Measurements from ENCODE around the gene HAS3. TPM values are rescaled to one million over a fixed set of nuclear protein-coding genes. Genes with fewer than 3 reads are reported as not detected.

HAS3 gene
- total RNA-seq, 1 experiment from 2014 or later: 140 TPM

DNA sequence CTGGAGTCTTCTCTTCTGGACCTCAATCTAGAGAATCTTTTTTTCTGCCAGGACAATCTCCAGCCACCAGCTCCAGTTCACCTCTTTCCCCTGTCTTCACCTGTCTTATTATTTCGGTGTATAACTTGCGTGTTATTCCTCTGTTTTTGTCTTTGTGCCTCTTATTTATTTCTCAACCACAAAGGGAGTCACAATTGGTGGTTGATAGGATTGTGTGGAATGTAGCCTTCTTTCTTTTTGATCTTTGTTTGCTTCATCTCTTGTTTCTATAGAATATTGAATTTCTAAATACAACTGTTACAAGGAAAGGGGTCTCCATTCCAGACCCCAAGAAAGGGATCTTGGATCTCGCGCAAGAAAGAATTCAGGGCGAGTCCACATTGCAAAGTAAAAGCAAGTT, 35.9 kb upstream of the HAS3 start:
- Histone ChIP-seq H3K9me3 (ENCODE audit: control insufficient read depth in 1 of 2, insufficient read depth in 1 of 2, low read depth in 1 of 2, low read length in 2 of 2) (no peaks in the 10 kb centered on the region), H2AFZ (ENCODE audit: low read depth, low read length, poor library complexity, severe bottlenecking) (no peak overlapping the region), H3K27ac (ENCODE audit: low read depth, low read length) (peak overlapping the region; percentile 80), H3K27me3 (ENCODE audit: insufficient read depth, low read length) (no peaks in the 10 kb centered on the region), H3K9me2 (ENCODE audit: insufficient read depth) (no peaks in the 10 kb centered on the region), H3K9ac (ENCODE audit: low read length) (peak overlapping the region; percentile 55), H3K4me2 (ENCODE audit: low read length) (peak overlapping the region; percentile 64), H3K4me3 (replicated peaks in 1 of 2; ENCODE audit: low read depth in 1 of 2, low read length in 2 of 2) (peak overlapping the region in 1 of 2 experiments; percentile 4; a peak in 2 of 4 replicates), H3K79me2 (ENCODE audit: insufficient read depth, low read length) (no peaks in the 10 kb centered on the region), H3K36me3 (ENCODE audit: control insufficient read depth in 1 of 2, insufficient read depth in 2 of 2, low read length in 2 of 2) (no peaks in the 10 kb centered on the region), H4K20me1 (ENCODE audit: insufficient read depth) (no peaks in the 10 kb centered on the region), H3K4me1 (ENCODE audit: control insufficient read depth in 1 of 2, insufficient read depth in 2 of 2, low read length in 2 of 2) (peaks cover 75 to 89% of the 10 kb centered on the region in 2 experiments)
- BruUV-seq (replicated peaks): no TSS peak
- ATAC-seq (peak; percentile 23), DNase-seq (ENCODE audit: low read depth, low spot score) (no peak)
- POLR2A ChIA-PET: interaction anchor here (0.9 kb wide), 1 partner anchor 76 kb away, joined by 3 read pairs; no protein-coding TSS in a partner anchor
- intact Hi-C loops (cut with micrococcal nuclease): loop anchor here (2.0 kb wide), 1 partner anchor 147 kb away; no protein-coding TSS in a partner anchor
- CTCF ChIA-PET: no interaction called here
- RAD21 ChIA-PET (ENCODE audit: low non-redundant PET in 1 of 2, low total read pairs in 2 of 2, uncharacterized antibody in 2 of 2, unreplicated experiment in 2 of 2): no interaction called here
- TF ChIP-seq SRF (IDR thresholded peaks at IDR 0.05; ENCODE audit: low read depth) (no peak), ZNF274 (IDR thresholded peaks at IDR 0.05; ENCODE audit: low read depth, low read length) (no peak), ZFX (IDR thresholded peaks at IDR 0.05) (no peak), EZH2 (IDR thresholded peaks at IDR 0.05) (no peak), SIN3A (IDR thresholded peaks at IDR 0.05; ENCODE audit: low read depth) (no peak), FOSL1 (IDR thresholded peaks at IDR 0.05; ENCODE audit: low read depth) (0 out of 2 replicates have a peak, but pooled peaks have one; percentile 6), POLR2AphosphoS5 (IDR thresholded peaks at IDR 0.05; ENCODE audit: low read depth, low read length) (no peak), CEBPB (IDR thresholded peaks at IDR 0.05; ENCODE audit: low read depth) (peak; percentile 68; the same call in 1 of the 2 replicates), EZH2phosphoT487 (IDR thresholded peaks at IDR 0.05; ENCODE audit: borderline replicate concordance) (no peak), TCF7L2 (IDR thresholded peaks at IDR 0.05; ENCODE audit: borderline replicate concordance, extremely low read depth, insufficient read depth, insufficient read length) (no peak), EGR1 (IDR thresholded peaks at IDR 0.05; ENCODE audit: low read depth) (no peak), ATF3 (IDR thresholded peaks at IDR 0.05) (no peak), RAD21 (IDR thresholded peaks at IDR 0.05; ENCODE audit: low read depth) (no peak), ZBTB33 (IDR thresholded peaks at IDR 0.05; ENCODE audit: extremely low read depth, insufficient replicate concordance, low read length) (no peak), SP1 (IDR thresholded peaks at IDR 0.05; ENCODE audit: low read depth) (peak; percentile 37; the same call in 1 of the 2 replicates), JUND (IDR thresholded peaks at IDR 0.05) (no peak)
- TF ChIP-seq, protein P1, sequence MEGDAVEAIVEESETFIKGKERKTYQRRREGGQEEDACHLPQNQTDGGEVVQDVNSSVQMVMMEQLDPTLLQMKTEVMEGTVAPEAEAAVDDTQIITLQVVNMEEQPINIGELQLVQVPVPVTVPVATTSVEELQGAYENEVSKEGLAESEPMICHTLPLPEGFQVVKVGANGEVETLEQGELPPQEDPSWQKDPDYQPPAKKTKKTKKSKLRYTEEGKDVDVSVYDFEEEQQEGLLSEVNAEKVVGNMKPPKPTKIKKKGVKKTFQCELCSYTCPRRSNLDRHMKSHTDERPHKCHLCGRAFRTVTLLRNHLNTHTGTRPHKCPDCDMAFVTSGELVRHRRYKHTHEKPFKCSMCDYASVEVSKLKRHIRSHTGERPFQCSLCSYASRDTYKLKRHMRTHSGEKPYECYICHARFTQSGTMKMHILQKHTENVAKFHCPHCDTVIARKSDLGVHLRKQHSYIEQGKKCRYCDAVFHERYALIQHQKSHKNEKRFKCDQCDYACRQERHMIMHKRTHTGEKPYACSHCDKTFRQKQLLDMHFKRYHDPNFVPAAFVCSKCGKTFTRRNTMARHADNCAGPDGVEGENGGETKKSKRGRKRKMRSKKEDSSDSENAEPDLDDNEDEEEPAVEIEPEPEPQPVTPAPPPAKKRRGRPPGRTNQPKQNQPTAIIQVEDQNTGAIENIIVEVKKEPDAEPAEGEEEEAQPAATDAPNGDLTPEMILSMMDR (IDR thresholded peaks at IDR 0.05 in 2 of 3, conservative IDR thresholded peaks at IDR 0.05 in 1 of 3; ENCODE audit: borderline replicate concordance in 1 of 3, insufficient read depth in 1 of 3, low read depth in 2 of 3, low read length in 2 of 3): no peak
- TF ChIP-seq, protein P2, sequence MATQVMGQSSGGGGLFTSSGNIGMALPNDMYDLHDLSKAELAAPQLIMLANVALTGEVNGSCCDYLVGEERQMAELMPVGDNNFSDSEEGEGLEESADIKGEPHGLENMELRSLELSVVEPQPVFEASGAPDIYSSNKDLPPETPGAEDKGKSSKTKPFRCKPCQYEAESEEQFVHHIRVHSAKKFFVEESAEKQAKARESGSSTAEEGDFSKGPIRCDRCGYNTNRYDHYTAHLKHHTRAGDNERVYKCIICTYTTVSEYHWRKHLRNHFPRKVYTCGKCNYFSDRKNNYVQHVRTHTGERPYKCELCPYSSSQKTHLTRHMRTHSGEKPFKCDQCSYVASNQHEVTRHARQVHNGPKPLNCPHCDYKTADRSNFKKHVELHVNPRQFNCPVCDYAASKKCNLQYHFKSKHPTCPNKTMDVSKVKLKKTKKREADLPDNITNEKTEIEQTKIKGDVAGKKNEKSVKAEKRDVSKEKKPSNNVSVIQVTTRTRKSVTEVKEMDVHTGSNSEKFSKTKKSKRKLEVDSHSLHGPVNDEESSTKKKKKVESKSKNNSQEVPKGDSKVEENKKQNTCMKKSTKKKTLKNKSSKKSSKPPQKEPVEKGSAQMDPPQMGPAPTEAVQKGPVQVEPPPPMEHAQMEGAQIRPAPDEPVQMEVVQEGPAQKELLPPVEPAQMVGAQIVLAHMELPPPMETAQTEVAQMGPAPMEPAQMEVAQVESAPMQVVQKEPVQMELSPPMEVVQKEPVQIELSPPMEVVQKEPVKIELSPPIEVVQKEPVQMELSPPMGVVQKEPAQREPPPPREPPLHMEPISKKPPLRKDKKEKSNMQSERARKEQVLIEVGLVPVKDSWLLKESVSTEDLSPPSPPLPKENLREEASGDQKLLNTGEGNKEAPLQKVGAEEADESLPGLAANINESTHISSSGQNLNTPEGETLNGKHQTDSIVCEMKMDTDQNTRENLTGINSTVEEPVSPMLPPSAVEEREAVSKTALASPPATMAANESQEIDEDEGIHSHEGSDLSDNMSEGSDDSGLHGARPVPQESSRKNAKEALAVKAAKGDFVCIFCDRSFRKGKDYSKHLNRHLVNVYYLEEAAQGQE (IDR thresholded peaks at IDR 0.05; ENCODE audit: low read depth): no peak

Data from HCT116 (cell line).